ENCODE data around the gene PLPPR3. TPM values are rescaled to one million over a fixed set of nuclear protein-coding genes. Genes with fewer than 3 reads are reported as not detected.
A peak's percentile ranks its signal among the peaks of the same experiment; 100 is the strongest.

The PLPPR3 gene
- total and polyA plus RNA-seq, 9 of the 15 experiments (the other 6 are each of a cell fraction or from before 2014, with no cell fraction given) = 0.01 to 48.2 (median 8.6) TPM

- TF ChIP-seq ZBTB11 (CRISPR knock-in tag; IDR thresholded peaks at IDR 0.05) (no peak), GTF2E2 (tag; IDR thresholded peaks at IDR 0.05) (no peak), YBX1 (IDR thresholded peaks at IDR 0.05) (no peak), ZNF140 (CRISPR knock-in tag; IDR thresholded peaks at IDR 0.05) (no peak), ZNF347 (CRISPR knock-in tag; IDR thresholded peaks at IDR 0.05; ENCODE audit: low read depth) (no peak), ERF (CRISPR knock-in tag; IDR thresholded peaks at IDR 0.05) (no peak), THAP7 (CRISPR knock-in tag; IDR thresholded peaks at IDR 0.05) (no peak), L3MBTL2 (IDR thresholded peaks at IDR 0.05) (peak; percentile 59), TFAP4 (CRISPR knock-in tag; IDR thresholded peaks at IDR 0.05; ENCODE audit: borderline replicate concordance) (0 out of 2 replicates have a peak, but pooled peaks have one; percentile 22), POLR2H (tag; IDR thresholded peaks at IDR 0.05; ENCODE audit: low read depth) (no peak), BDP1 (IDR thresholded peaks at IDR 0.05; ENCODE audit: insufficient read depth, insufficient read length) (no peak), MAX (CRISPR knock-in tag; IDR thresholded peaks at IDR 0.05) (peak; percentile 86), ZNF175 (CRISPR knock-in tag; IDR thresholded peaks at IDR 0.05; ENCODE audit: low read depth) (no peak), EP400 (IDR thresholded peaks at IDR 0.05) (peak; percentile 33; the same call in 1 of the 2 replicates), KDM1A (IDR thresholded peaks at IDR 0.05) (peak; percentile 37 to 73; a peak in 1 of 4 replicates), EZH2 (IDR thresholded peaks at IDR 0.05; ENCODE audit: borderline replicate concordance, low read depth, low read length) (no peak), ZKSCAN8 (CRISPR knock-in tag; IDR thresholded peaks at IDR 0.05) (peak; percentile 65; the same call in 1 of the 2 replicates), ZNF121 (CRISPR knock-in tag; conservative IDR thresholded peaks at IDR 0.05) (peak; percentile 99), PREB (CRISPR knock-in tag; IDR thresholded peaks at IDR 0.05) (no peak), SPI1 (IDR thresholded peaks at IDR 0.05; ENCODE audit: borderline replicate concordance, low read depth, low read length) (no peak)
Observed at GRCh38 chr19:844546-844971, 22.8 kb upstream of the PLPPR3 start (continued).

All from K562 (cell line).